A673 (cell line): ENCODE data around the gene TRAP1.

Source experiments
- EZH2 ChIP-seq: fragments of 200-600 bp; sonication (generic); IDR thresholded peaks from 2 replicates; pipeline ENCODE4 v1.6.1; 2017; ENCODE audit warnings: borderline replicate concordance, low read depth, mild to moderate bottlenecking, mixed read lengths, antibody characterized with exemption, low read length; ENCODE audit not compliant: poor library complexity, severe bottlenecking
- TF ChIP-seq, protein P1 (sequence below): fragments of 300-800, 200-600 bp; sonication (generic); conservative IDR thresholded peaks from 2 replicates; pipeline ENCODE4 v1.5.1; 2017; ENCODE audit warnings: low read depth, mild to moderate bottlenecking, antibody characterized with exemption, low read length, moderate library complexity, mixed read lengths

- TF ChIP-seq, protein P1, sequence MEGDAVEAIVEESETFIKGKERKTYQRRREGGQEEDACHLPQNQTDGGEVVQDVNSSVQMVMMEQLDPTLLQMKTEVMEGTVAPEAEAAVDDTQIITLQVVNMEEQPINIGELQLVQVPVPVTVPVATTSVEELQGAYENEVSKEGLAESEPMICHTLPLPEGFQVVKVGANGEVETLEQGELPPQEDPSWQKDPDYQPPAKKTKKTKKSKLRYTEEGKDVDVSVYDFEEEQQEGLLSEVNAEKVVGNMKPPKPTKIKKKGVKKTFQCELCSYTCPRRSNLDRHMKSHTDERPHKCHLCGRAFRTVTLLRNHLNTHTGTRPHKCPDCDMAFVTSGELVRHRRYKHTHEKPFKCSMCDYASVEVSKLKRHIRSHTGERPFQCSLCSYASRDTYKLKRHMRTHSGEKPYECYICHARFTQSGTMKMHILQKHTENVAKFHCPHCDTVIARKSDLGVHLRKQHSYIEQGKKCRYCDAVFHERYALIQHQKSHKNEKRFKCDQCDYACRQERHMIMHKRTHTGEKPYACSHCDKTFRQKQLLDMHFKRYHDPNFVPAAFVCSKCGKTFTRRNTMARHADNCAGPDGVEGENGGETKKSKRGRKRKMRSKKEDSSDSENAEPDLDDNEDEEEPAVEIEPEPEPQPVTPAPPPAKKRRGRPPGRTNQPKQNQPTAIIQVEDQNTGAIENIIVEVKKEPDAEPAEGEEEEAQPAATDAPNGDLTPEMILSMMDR, result no peak
- no peak for TF ChIP-seq EZH2
These were observed 29.5 kb downstream of the TRAP1 start for GRCh38 chr16:3687792-3688191.
